HEK293T (cell line): Measurements from ENCODE around the gene TTLL7.
A peak's percentile ranks its signal among the peaks of the same experiment; 100 is the strongest.

Source experiments
- ARNT ChIP-seq: fragments of 450-650 bp; IDR thresholded peaks from 2 replicates; pipeline ENCODE4 v1.6.1; 2017; ENCODE audit warnings: mild to moderate bottlenecking
- BHLHE40 ChIP-seq: fragments of 450-650 bp; IDR thresholded peaks from 2 replicates; pipeline ENCODE4 v1.6.1; 2016; ENCODE audit warnings: mild to moderate bottlenecking, moderate library complexity, borderline replicate concordance
- FOXK2 ChIP-seq: fragments of 450-650 bp; IDR thresholded peaks from 2 replicates; pipeline ENCODE4 v1.6.1; 2016; ENCODE audit warnings: mild to moderate bottlenecking
- FOXM1 ChIP-seq: fragments of 450-650 bp; IDR thresholded peaks from 2 replicates; pipeline ENCODE4 v1.6.1; 2017; ENCODE audit warnings: mild to moderate bottlenecking, borderline replicate concordance
- HDGF ChIP-seq: fragments of 450-650 bp; IDR thresholded peaks from 2 replicates; pipeline ENCODE4 v1.6.1; 2017; ENCODE audit warnings: antibody characterized with exemption, borderline replicate concordance
- LEF1 ChIP-seq: fragments of 450-650 bp; IDR thresholded peaks from 2 replicates; pipeline ENCODE4 v1.6.1; 2017; ENCODE audit warnings: mild to moderate bottlenecking, borderline replicate concordance
- PKNOX1 ChIP-seq: fragments of 450-650 bp; IDR thresholded peaks from 2 replicates; pipeline ENCODE4 v1.6.1; 2016
- SP1 ChIP-seq: fragments of 450-650 bp; IDR thresholded peaks from 2 replicates; pipeline ENCODE4 v1.6.1; 2017
- SUZ12 ChIP-seq: fragments of 450-650 bp; IDR thresholded peaks from 2 replicates; pipeline ENCODE4 v1.6.1; 2016; ENCODE audit warnings: mild to moderate bottlenecking
- TARDBP ChIP-seq: fragments of 450-650 bp; IDR thresholded peaks from 2 replicates; pipeline ENCODE4 v1.6.1; 2016
- ZNF384 ChIP-seq: fragments of 450-650 bp; IDR thresholded peaks from 2 replicates; pipeline ENCODE4 v1.6.1; 2016

GRCh38 chr1:83860490-83861221 lies 138.3 kb downstream of the TTLL7 start:
- no peak for TF ChIP-seq SP1
- no peak for TF ChIP-seq HDGF
- TF ChIP-seq FOXM1 = no peak
- no peak for TF ChIP-seq LEF1
- no peak for TF ChIP-seq SUZ12
- no peak for TF ChIP-seq ARNT
- peak; percentile 84 for TF ChIP-seq PKNOX1
- no peak for TF ChIP-seq BHLHE40
- TF ChIP-seq TARDBP = no peak
- no peak for TF ChIP-seq FOXK2
- TF ChIP-seq ZNF384 = no peak
